ENCODE measurements around the gene ARID5B. TPM values are rescaled to one million over a fixed set of nuclear protein-coding genes. Genes with fewer than 3 reads are reported as not detected.
A peak's percentile ranks its signal among the peaks of the same experiment; 100 is the strongest.

ARID5B gene
- total RNA-seq, 1 donor, result 94.1 TPM

- Histone ChIP-seq H3K9me3 (ENCODE audit: low read depth, low read length) (no peaks in the 10 kb centered on the region), H4K20me1 (ENCODE audit: insufficient read depth, low read length) (no peaks in the 10 kb centered on the region)
These were observed 61.5 kb downstream of the ARID5B start for GRCh38 chr10:61962971-61963370.

GRCh38 chr10:61963669-61964058, 62.2 kb downstream of the ARID5B start:
- Histone ChIP-seq H3K79me2 (ENCODE audit: insufficient read depth, low read length) (peaks cover 39% of the 10 kb centered on the region), H3K4me2 (ENCODE audit: insufficient read depth, low read length) (peak overlapping the region; percentile 54)

More at GRCh38 chr10:61962971-61963370, 61.5 kb downstream of the ARID5B start:
- Histone ChIP-seq H3K27me3 (ENCODE audit: insufficient read depth, low read length) (no peaks in the 10 kb centered on the region), H3K4me3 (ENCODE audit: insufficient read depth, low read length) (no peak overlapping the region), H3K36me3 (ENCODE audit: insufficient read depth, low read length) (peaks cover 4% of the 10 kb centered on the region), H2AFZ (ENCODE audit: low read length) (no peak overlapping the region), H3K79me2 (ENCODE audit: insufficient read depth, low read length) (peaks cover 42% of the 10 kb centered on the region), H3K4me2 (ENCODE audit: insufficient read depth, low read length) (no peak overlapping the region), H3K4me1 (ENCODE audit: insufficient read depth, low read length) (peaks cover 31% of the 10 kb centered on the region), H3K27ac (ENCODE audit: low read depth, low read length) (no peak overlapping the region)
- DNase-seq (ENCODE audit: insufficient read length, low spot score, missing footprints), result no peak
- no peak for TF ChIP-seq CTCF (IDR thresholded peaks at IDR 0.05; ENCODE audit: extremely low read depth, low read depth, low read length)

GRCh38 chr10:61964059-61964709, 62.7 kb downstream of the ARID5B start:
- peak; percentile 19 for DNase-seq (ENCODE audit: insufficient read length, low spot score, missing footprints)
- Histone ChIP-seq H3K4me3 (ENCODE audit: insufficient read depth, low read length) (peak overlapping the region; percentile 1), H3K27ac (ENCODE audit: low read depth, low read length) (no peak overlapping the region), H4K20me1 (ENCODE audit: insufficient read depth, low read length) (no peaks in the 10 kb centered on the region), H3K4me1 (ENCODE audit: insufficient read depth, low read length) (peaks cover 21% of the 10 kb centered on the region), H3K4me2 (ENCODE audit: insufficient read depth, low read length) (peak overlapping the region; percentile 54), H3K27me3 (ENCODE audit: insufficient read depth, low read length) (no peaks in the 10 kb centered on the region), H3K79me2 (ENCODE audit: insufficient read depth, low read length) (peaks cover 35% of the 10 kb centered on the region), H3K36me3 (ENCODE audit: insufficient read depth, low read length) (peaks cover 4% of the 10 kb centered on the region), H2AFZ (ENCODE audit: low read length) (no peak overlapping the region), H3K9me3 (ENCODE audit: low read depth, low read length) (no peaks in the 10 kb centered on the region)
- no peak for TF ChIP-seq CTCF (IDR thresholded peaks at IDR 0.05; ENCODE audit: extremely low read depth, low read depth, low read length)

More at GRCh38 chr10:61963669-61964058, 62.2 kb downstream of the ARID5B start:
- no peak for DNase-seq (ENCODE audit: insufficient read length, low spot score, missing footprints)
- Histone ChIP-seq H2AFZ (ENCODE audit: low read length) (no peak overlapping the region), H3K27me3 (ENCODE audit: insufficient read depth, low read length) (no peaks in the 10 kb centered on the region), H3K4me1 (ENCODE audit: insufficient read depth, low read length) (peaks cover 26% of the 10 kb centered on the region), H3K27ac (ENCODE audit: low read depth, low read length) (no peak overlapping the region), H4K20me1 (ENCODE audit: insufficient read depth, low read length) (no peaks in the 10 kb centered on the region), H3K36me3 (ENCODE audit: insufficient read depth, low read length) (peaks cover 4% of the 10 kb centered on the region), H3K4me3 (ENCODE audit: insufficient read depth, low read length) (no peak overlapping the region), H3K9me3 (ENCODE audit: low read depth, low read length) (no peaks in the 10 kb centered on the region)
- TF ChIP-seq CTCF (IDR thresholded peaks at IDR 0.05; ENCODE audit: extremely low read depth, low read depth, low read length), result no peak

GRCh38 chr10:61964949-61965702, 63.6 kb downstream of the ARID5B start:
- TF ChIP-seq CTCF (IDR thresholded peaks at IDR 0.05; ENCODE audit: extremely low read depth, low read depth, low read length), result no peak
- H2AFZ ChIP-seq (ENCODE audit: low read length), result no peak overlapping the region
- H3K36me3 ChIP-seq (ENCODE audit: insufficient read depth, low read length), result peaks cover 4% of the 10 kb centered on the region
- peaks cover 30% of the 10 kb centered on the region for H3K79me2 ChIP-seq (ENCODE audit: insufficient read depth, low read length)
- H3K27ac ChIP-seq (ENCODE audit: low read depth, low read length), result no peak overlapping the region
- peak overlapping the region; percentile 54 for H3K4me2 ChIP-seq (ENCODE audit: insufficient read depth, low read length)
- no peaks in the 10 kb centered on the region for H3K9me3 ChIP-seq (ENCODE audit: low read depth, low read length)
- no peak overlapping the region for H3K4me3 ChIP-seq (ENCODE audit: insufficient read depth, low read length)
- peaks cover 19% of the 10 kb centered on the region for H3K4me1 ChIP-seq (ENCODE audit: insufficient read depth, low read length)
- DNase-seq (ENCODE audit: insufficient read length, low spot score, missing footprints), result no peak
- H3K27me3 ChIP-seq (ENCODE audit: insufficient read depth, low read length), result no peaks in the 10 kb centered on the region
- H4K20me1 ChIP-seq (ENCODE audit: insufficient read depth, low read length), result no peaks in the 10 kb centered on the region
